Loucy (cell line): ENCODE data around the gene VAV3.
A peak's percentile ranks its signal among the peaks of the same experiment; 100 is the strongest.

Experiments used
- H2AFZ ChIP-seq: fragments of 200-600 bp; sonication (generic); 2 replicates; pipeline ENCODE4 v1.6.0; 2016; ENCODE audit warnings: antibody characterized with exemption, mild to moderate bottlenecking, low read length, moderate library complexity
- H3F3A ChIP-seq: fragments of 200-600 bp; 2 replicates; pipeline ENCODE4 v1.6.0; 2016; ENCODE audit warnings: antibody characterized with exemption, low read depth, mild to moderate bottlenecking
- H3K27me3 ChIP-seq: fragments of 200-600 bp; sonication (generic); 2 replicates; pipeline ENCODE4 v1.6.1; 2014; ENCODE audit warnings: low read length, mild to moderate bottlenecking; ENCODE audit not compliant: insufficient read depth, poor library complexity, severe bottlenecking
- H3K36me3 ChIP-seq: fragments of 200-600 bp; sonication (generic); 2 replicates; pipeline ENCODE4 v1.6.1; 2016; ENCODE audit warnings: low read length; ENCODE audit not compliant: insufficient read depth
- H3K4me1 ChIP-seq: fragments of 200-600 bp; sonication (generic); 2 replicates; pipeline ENCODE4 v1.5.1; 2014; ENCODE audit warnings: low read length, mild to moderate bottlenecking; ENCODE audit not compliant: insufficient read depth, poor library complexity, severe bottlenecking
- H3K4me2 ChIP-seq: fragments of 200-600 bp; sonication (generic); 2 replicates; pipeline ENCODE4 v1.6.0; 2014; ENCODE audit warnings: antibody characterized with exemption, low read length, low read depth, mild to moderate bottlenecking; ENCODE audit not compliant: poor library complexity, severe bottlenecking
- H3K4me3 ChIP-seq: fragments of 200-600 bp; sonication (generic); 2 replicates; pipeline ENCODE4 v1.5.1; 2014; ENCODE audit warnings: low read length, mild to moderate bottlenecking, mixed read lengths; ENCODE audit not compliant: poor library complexity, severe bottlenecking
- H3K79me2 ChIP-seq: fragments of 200-600 bp; sonication (generic); 2 replicates; pipeline ENCODE4 v1.6.1; 2014; ENCODE audit warnings: low read length; ENCODE audit not compliant: insufficient read depth
- H3K9ac ChIP-seq: fragments of 200-600 bp; sonication (generic); 2 replicates; pipeline ENCODE4 v1.6.0; 2014; ENCODE audit warnings: mild to moderate bottlenecking, low read depth, low read length, moderate library complexity; ENCODE audit not compliant: poor library complexity, severe bottlenecking
- H3K9me2 ChIP-seq: fragments of 200-600 bp; sonication (generic); replicated peaks from 2 replicates; pipeline ENCODE4 v1.6.1; 2016; ENCODE audit warnings: low read depth, low read length, mixed read lengths
- H3K9me3 ChIP-seq: fragments of 200-600 bp; sonication (generic); 2 replicates; pipeline ENCODE4 v1.6.1; 2014; ENCODE audit warnings: mild to moderate bottlenecking, antibody characterized with exemption, low read length, low read depth; ENCODE audit not compliant: insufficient read depth
- H4K20me1 ChIP-seq: fragments of 200-600 bp; sonication (generic); 2 replicates; pipeline ENCODE4 v1.6.0; 2014; ENCODE audit warnings: antibody characterized with exemption, low read length, mild to moderate bottlenecking; ENCODE audit not compliant: insufficient read depth, poor library complexity, severe bottlenecking
- CTCF ChIP-seq: fragments of 200-600 bp; sonication (generic); conservative IDR thresholded peaks from 2 replicates; pipeline ENCODE4 v1.5.1; 2014; ENCODE audit warnings: mild to moderate bottlenecking, antibody characterized with exemption, low read length
- EZH2phosphoT487 ChIP-seq: fragments of 200-600 bp; IDR thresholded peaks from 2 replicates; pipeline ENCODE4 v1.6.1; 2018; ENCODE audit warnings: antibody characterized with exemption, mild to moderate bottlenecking, moderate library complexity, borderline replicate concordance

VAV3 gene

DNA sequence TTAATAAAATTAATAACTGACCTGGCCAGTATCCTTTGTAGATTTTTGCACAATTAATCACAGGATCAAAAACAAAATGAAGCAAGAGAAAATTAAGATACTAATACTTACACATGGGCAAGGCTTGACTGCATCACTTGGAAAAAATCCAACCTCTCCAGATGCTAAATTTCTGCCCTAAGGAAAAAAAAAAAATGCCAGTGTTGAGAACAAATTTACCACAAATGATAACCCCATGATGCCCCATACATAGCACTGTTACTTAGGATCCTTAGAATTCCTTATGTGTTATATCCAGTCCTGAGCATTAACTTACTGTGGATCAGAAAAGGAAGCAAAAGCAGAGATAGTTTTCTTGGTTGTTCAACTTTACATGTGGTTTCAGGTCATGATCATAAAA lies 347.5 kb downstream of the VAV3 start:
- H3F3A ChIP-seq: no peaks in the 10 kb centered on the region

GRCh38 chr1:107609808-107610207 lies 355.2 kb downstream of the VAV3 start:
- H3F3A ChIP-seq: no peaks in the 10 kb centered on the region

More for the DNA sequence above, 347.5 kb downstream of the VAV3 start:
- Histone ChIP-seq H4K20me1 (no peaks in the 10 kb centered on the region), H3K79me2 (no peaks in the 10 kb centered on the region), H2AFZ (no peak overlapping the region), H3K4me3 (no peak overlapping the region), H3K4me2 (no peak overlapping the region), H3K36me3 (peaks cover 86% of the 10 kb centered on the region), H3K4me1 (peaks cover 9% of the 10 kb centered on the region), H3K9me3 (peaks cover 6% of the 10 kb centered on the region), H3K9ac (no peak overlapping the region), H3K9me2 (no peaks in the 10 kb centered on the region), H3K27me3 (no peaks in the 10 kb centered on the region)
- TF ChIP-seq EZH2phosphoT487: no peak
- TF ChIP-seq CTCF: no peak

DNA sequence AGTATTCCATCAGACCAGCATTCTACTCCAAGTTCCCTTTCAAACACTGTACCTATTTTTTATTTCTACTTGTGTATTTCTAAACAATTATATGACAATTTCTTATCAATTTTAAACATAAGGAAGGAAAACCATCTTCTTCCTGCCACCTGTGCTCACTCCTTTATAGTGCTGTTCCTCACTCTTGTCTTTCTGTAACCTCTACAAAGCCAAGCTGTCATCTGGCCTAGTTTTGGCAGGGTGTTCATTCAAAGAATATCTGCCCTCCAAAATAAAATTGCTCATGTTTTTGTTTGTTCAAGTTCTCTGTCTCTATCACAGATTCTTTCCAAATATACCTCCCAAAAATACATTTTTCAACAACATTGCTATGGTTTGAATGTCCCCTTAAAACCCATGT lies 360.2 kb downstream of the VAV3 start:
- Histone ChIP-seq H3K79me2 (no peaks in the 10 kb centered on the region), H3F3A (no peaks in the 10 kb centered on the region), H3K9me2 (no peaks in the 10 kb centered on the region), H3K27me3 (no peaks in the 10 kb centered on the region), H3K4me3 (no peak overlapping the region), H3K4me1 (peaks cover 34% of the 10 kb centered on the region), H3K9me3 (no peaks in the 10 kb centered on the region), H3K4me2 (peak overlapping the region; percentile 43), H3K36me3 (peaks cover 58% of the 10 kb centered on the region), H3K9ac (no peak overlapping the region), H4K20me1 (no peaks in the 10 kb centered on the region), H2AFZ (no peak overlapping the region)
- TF ChIP-seq EZH2phosphoT487: no peak
- TF ChIP-seq CTCF: no peak

More at GRCh38 chr1:107609808-107610207, 355.2 kb downstream of the VAV3 start:
- no peak overlapping the region for H3K4me2 ChIP-seq
- no peak overlapping the region for H3K4me3 ChIP-seq
- no peak overlapping the region for H2AFZ ChIP-seq
- H4K20me1 ChIP-seq: no peaks in the 10 kb centered on the region
- TF ChIP-seq EZH2phosphoT487 (no peak), CTCF (no peak)
- no peaks in the 10 kb centered on the region for H3K27me3 ChIP-seq
- no peaks in the 10 kb centered on the region for H3K79me2 ChIP-seq
- H3K9ac ChIP-seq: no peak overlapping the region
- H3K36me3 ChIP-seq: peaks cover 73% of the 10 kb centered on the region
- H3K9me3 ChIP-seq: peaks cover 9% of the 10 kb centered on the region; the same call in 1 of the 2 replicates
- H3K4me1 ChIP-seq: peaks cover 13% of the 10 kb centered on the region
- no peaks in the 10 kb centered on the region for H3K9me2 ChIP-seq
